IPS-11a (cell line): ENCODE data around the gene TOR4A.
"Not testable (repeated sequence)": the region's sequence is repeated elsewhere in the genome, so short reads cannot be mapped to it uniquely, and the experiment has no call there.

Experiments
- H3K4me3 ChIP-seq: one replicate; pipeline ENCODE4 v1.5.1; 2013; ENCODE audit warnings: low read depth, low read length, control low read depth

The TOR4A gene

DNA sequence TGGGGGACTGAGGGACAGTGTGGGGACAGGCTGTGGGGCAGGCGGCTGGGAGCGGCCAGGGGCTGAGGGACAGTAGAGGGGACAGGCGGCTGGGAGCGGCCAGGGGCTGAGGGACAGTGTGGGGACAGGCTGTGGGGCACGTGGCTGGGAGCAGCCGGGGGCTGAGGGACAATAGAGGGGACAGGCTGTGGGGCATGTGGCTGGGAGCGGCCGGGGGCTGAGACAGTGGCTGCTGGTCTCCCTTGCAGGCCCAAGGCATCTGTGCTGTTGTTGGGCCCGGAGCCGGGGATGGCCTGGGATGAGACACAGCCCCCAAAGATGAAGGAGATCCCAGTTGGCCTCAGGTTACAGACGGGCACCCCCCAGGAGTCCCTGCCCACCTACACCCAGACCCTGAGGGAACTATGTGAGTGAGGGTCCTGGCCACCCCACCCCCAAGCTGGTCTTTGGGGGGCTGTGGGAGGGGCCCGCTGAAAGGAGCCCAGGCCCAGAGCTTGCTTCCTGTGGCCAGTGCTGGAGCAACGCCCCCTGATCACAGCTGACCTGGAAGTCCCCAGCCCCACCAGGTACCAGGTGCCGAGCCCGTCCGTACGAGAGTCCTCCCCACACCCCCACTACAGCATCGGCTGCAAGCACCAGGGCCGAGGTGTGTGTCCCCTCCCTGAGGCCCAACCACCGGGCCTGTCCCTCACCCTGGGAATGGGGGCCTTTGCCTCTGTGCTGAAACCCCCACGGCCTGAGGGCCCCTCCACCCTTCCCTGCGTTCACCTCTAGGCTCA, 25.8 kb upstream of the TOR4A start:
- no peak overlapping the region for H3K4me3 ChIP-seq

GRCh38 chr9:137252555-137253506, 24.7 kb upstream of the TOR4A start:
- H3K4me3 ChIP-seq: no peak overlapping the region

- H3K4me3 ChIP-seq: peak overlapping the region; percentile 94
Measured at GRCh38 chr9:137253717-137254623, 23.6 kb upstream of the TOR4A start.

DNA sequence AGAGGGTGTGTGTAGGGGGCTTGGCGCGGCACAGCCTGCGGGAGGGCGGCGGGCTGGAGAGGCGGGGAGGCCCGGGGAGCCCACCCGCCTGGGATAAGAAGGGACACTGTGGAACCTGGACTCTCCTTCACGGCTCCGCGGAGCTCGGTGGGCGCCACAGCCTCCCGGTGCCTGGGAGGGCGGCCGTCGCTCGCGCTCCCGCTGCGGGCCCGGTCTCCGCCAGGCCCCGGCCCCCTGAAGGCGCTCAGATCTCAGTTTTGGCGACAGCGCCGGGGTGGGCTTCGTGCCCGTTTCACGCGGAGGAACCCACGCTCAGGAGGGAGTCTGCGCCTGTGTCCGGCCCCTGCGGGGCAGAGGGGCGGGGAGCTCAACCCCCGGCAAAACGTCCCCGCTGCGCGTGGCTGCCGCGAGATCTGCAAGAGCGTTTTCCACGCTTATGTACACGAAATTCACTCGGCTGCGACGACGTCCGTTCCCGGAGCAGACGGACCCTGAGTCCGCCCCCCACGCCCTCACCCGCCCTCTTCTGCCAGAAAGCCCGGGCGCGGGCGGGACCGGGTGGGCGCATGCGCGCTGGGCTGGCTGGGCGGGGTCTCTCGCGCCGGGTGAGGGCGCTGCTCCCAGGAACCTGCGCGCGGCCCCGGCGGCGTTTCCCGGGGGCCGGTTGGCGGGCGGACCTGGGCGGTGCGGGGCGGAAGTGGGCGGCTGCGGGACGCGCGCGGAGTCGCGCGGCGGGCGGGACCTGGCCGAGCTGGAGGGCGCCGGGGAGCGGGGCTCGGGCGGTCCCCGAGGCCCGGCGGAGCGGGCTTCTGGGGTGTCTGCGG, 22.7 kb upstream of the TOR4A start, which contains the start of gene NELFB:
Gene NELFB (plus strand): TSS at position 704 of the 824 bp plus-strand sequence.
- peak within 1 kb of the TSS; percentile 94 for H3K4me3 ChIP-seq

- H3K4me3 ChIP-seq: peak overlapping the region; percentile 94
Measured at GRCh38 chr9:137255448-137256114, 21.9 kb upstream of the TOR4A start.

- no peak overlapping the region for H3K4me3 ChIP-seq
Measured at GRCh38 chr9:137256362-137256761, 21.2 kb upstream of the TOR4A start.

DNA sequence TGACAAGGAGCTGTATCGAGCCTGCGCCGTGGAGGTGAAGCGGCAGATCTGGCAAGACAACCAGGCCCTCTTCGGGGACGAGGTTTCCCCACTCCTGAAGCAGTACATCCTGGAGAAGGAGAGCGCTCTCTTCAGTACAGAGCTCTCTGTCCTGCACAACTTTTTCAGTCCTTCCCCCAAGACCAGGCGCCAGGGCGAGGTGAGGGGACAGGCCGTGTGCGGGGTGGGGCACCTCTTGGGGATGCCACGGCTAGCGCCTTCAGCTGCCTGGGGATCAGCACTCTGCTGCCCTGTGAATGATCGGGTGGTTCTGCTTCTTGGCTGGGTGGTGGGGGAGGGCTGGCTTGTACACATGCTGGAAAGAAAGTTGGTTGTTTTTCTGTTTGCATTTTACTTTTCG, 20.7 kb upstream of the TOR4A start:
- no peak overlapping the region for H3K4me3 ChIP-seq

DNA sequence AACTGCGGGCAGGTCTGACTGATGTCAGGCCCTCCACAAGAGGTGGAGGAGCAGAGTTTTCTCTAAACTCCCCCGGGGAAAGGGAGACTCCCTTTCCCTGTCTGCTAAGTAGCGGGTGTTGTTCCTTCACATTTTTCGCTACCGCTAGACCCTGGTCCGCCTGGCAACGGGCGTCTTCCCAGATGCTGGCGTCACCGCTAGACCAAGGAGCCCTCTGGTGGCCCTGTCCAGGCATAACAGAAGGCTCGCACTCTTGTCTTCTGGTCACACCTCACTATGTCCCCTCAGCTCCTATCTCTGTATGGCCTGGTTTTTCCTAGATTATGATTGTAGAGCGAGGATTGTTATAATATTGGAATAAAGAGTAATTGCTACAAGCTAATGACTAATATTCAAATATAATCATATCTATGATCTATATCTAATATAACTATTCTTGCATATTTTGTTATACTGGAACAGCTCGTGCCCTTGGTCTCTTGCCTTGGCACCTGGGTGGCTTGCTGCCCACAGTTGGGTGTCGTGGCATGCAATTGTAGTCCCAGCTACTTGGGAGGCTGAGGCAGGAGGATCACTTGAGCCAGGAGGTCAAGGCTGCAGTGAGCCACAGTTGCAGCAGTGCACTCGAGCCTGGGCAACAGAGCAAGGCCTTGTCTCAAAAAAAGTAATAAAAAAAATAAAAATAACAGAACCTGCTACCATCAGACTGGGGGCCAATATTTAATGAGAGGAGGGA, 15.2 kb upstream of the TOR4A start:
- not testable (repeated sequence) for H3K4me3 ChIP-seq

GRCh38 chr9:137262909-137263285, 14.6 kb upstream of the TOR4A start:
- H3K4me3 ChIP-seq: no peak overlapping the region

GRCh38 chr9:137263506-137263905, 14.0 kb upstream of the TOR4A start:
- H3K4me3 ChIP-seq: no peak overlapping the region

DNA sequence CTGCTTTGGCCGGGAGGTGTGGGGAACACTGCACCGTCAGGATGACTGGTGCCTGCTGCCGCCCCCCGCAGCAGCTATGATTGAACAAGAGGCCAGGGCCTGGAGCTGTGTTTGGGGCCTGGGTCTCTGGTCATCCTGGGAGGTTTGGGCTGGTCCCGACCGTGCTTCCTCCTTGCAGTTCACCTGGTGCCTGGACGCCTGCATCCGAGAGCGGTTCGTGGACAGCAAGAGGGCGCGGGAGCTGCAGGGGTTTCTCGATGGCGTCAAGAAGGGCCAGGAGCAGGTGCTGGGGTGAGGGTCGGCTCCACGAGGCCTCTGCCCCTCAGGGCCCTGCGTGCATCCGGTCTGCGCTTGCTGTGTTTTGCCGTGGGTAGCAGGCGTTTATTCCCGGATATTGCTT, 13.5 kb upstream of the TOR4A start:
- H3K4me3 ChIP-seq: no peak overlapping the region

- no peak overlapping the region for H3K4me3 ChIP-seq
Measured at GRCh38 chr9:137265496-137266161, 11.9 kb upstream of the TOR4A start.

DNA sequence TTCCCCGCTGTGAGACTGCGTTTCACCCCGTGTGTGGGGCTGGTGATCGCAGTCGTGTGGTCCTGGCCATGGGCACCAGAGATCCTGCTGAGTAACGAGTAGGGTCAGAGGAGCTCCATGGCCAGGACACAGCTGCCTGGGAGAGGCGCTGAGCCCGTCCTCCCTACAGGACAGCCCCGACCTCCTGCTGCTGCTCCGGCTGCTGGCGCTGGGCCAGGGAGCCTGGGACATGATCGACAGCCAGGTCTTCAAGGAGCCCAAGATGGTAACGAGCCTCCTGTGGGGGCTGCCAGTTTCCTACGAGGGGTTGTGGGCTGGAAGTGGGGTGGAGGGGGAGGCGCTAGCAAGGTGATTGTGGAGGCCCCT, 11.4 kb upstream of the TOR4A start:
- no peak overlapping the region for H3K4me3 ChIP-seq

GRCh38 chr9:137266585-137267453, 10.7 kb upstream of the TOR4A start:
- no peak overlapping the region for H3K4me3 ChIP-seq

- no peak overlapping the region for H3K4me3 ChIP-seq
Measured at GRCh38 chr9:137267933-137268355, 9.6 kb upstream of the TOR4A start.

GRCh38 chr9:137268538-137269201, 8.9 kb upstream of the TOR4A start:
- no peak overlapping the region for H3K4me3 ChIP-seq
